ENCODE results near the gene CEP164. TPM values are rescaled to one million over a fixed set of nuclear protein-coding genes. Genes with fewer than 3 reads are reported as not detected.

The CEP164 gene
- total RNA-seq, 1 experiment from 2014 or later, result 22.2 TPM

- POLR2A ChIA-PET, result no interaction called here
- Histone ChIP-seq H3K4me1 (ENCODE audit: control insufficient read depth in 1 of 2, insufficient read depth in 2 of 2, low read length in 2 of 2) (peaks cover 19 to 20% of the 10 kb centered on the region in 2 experiments), H3K9me3 (ENCODE audit: control insufficient read depth in 1 of 2, insufficient read depth in 1 of 2, low read depth in 1 of 2, low read length in 2 of 2) (no peaks in the 10 kb centered on the region), H3K9me2 (ENCODE audit: insufficient read depth) (no peaks in the 10 kb centered on the region), H3K27ac (ENCODE audit: low read depth, low read length) (peak overlapping the region; percentile 67), H4K20me1 (ENCODE audit: insufficient read depth) (no peaks in the 10 kb centered on the region), H3K27me3 (ENCODE audit: insufficient read depth, low read length) (no peaks in the 10 kb centered on the region), H3K4me3 (replicated peaks in 1 of 2; ENCODE audit: low read depth in 1 of 2, low read length in 2 of 2) (no peak overlapping the region), H3K4me2 (ENCODE audit: low read length) (peak overlapping the region; percentile 53; the same call in 1 of the 2 replicates), H3K36me3 (ENCODE audit: control insufficient read depth in 1 of 2, insufficient read depth in 2 of 2, low read length in 2 of 2) (peaks cover 0 to 10% of the 10 kb centered on the region in 2 experiments; a peak in 2 of 4 replicates), H3K9ac (ENCODE audit: low read length) (no peak overlapping the region), H2AFZ (ENCODE audit: low read depth, low read length, poor library complexity, severe bottlenecking) (no peak overlapping the region), H3K79me2 (ENCODE audit: insufficient read depth, low read length) (no peaks in the 10 kb centered on the region)
- CTCF ChIA-PET, result no interaction called here
- DNase-seq (ENCODE audit: low read depth, low spot score) (no peak), ATAC-seq (no peak)
- no peak for TF ChIP-seq FOSL1 (IDR thresholded peaks at IDR 0.05; ENCODE audit: low read depth)
- TF ChIP-seq, protein P1, sequence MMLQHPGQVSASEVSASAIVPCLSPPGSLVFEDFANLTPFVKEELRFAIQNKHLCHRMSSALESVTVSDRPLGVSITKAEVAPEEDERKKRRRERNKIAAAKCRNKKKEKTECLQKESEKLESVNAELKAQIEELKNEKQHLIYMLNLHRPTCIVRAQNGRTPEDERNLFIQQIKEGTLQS (IDR thresholded peaks at IDR 0.05), result no peak
- no peak for TF ChIP-seq TCF7L2 (IDR thresholded peaks at IDR 0.05; ENCODE audit: borderline replicate concordance, extremely low read depth, insufficient read depth, insufficient read length)
- TF ChIP-seq RAD21 (IDR thresholded peaks at IDR 0.05; ENCODE audit: low read depth), result no peak
- TF ChIP-seq CTCF (IDR thresholded peaks at IDR 0.05 in 2 of 3, conservative IDR thresholded peaks at IDR 0.05 in 1 of 3; ENCODE audit: borderline replicate concordance in 1 of 3, insufficient read depth in 1 of 3, low read depth in 2 of 3, low read length in 2 of 3), result no peak
- TF ChIP-seq POLR2AphosphoS5 (IDR thresholded peaks at IDR 0.05; ENCODE audit: low read depth, low read length), result no peak
- no peak for TF ChIP-seq REST (IDR thresholded peaks at IDR 0.05; ENCODE audit: low read depth)
- no peak for TF ChIP-seq EGR1 (IDR thresholded peaks at IDR 0.05; ENCODE audit: low read depth)
- RAD21 ChIA-PET (ENCODE audit: low non-redundant PET in 1 of 2, low total read pairs in 2 of 2, uncharacterized antibody in 2 of 2, unreplicated experiment in 2 of 2), result no interaction called here
- intact Hi-C loops (cut with micrococcal nuclease), result no loop called here
- TSS peak; percentile 27 for BruUV-seq (replicated peaks)
These were observed 45.8 kb upstream of the CEP164 start for GRCh38 chr11:117281869-117282268.
